Loucy (cell line): ENCODE measurements around the gene UBXN6.

Experiments used
- H2AFZ ChIP-seq: fragments of 200-600 bp; sonication (generic); 2 replicates; pipeline ENCODE4 v1.6.0; 2016; ENCODE audit warnings: antibody characterized with exemption, mild to moderate bottlenecking, low read length, moderate library complexity
- H3F3A ChIP-seq: fragments of 200-600 bp; 2 replicates; pipeline ENCODE4 v1.6.0; 2016; ENCODE audit warnings: antibody characterized with exemption, low read depth, mild to moderate bottlenecking
- H3K27me3 ChIP-seq: fragments of 200-600 bp; sonication (generic); 2 replicates; pipeline ENCODE4 v1.6.1; 2014; ENCODE audit warnings: low read length, mild to moderate bottlenecking; ENCODE audit not compliant: insufficient read depth, poor library complexity, severe bottlenecking
- H3K36me3 ChIP-seq: fragments of 200-600 bp; sonication (generic); 2 replicates; pipeline ENCODE4 v1.6.1; 2016; ENCODE audit warnings: low read length; ENCODE audit not compliant: insufficient read depth
- H3K4me1 ChIP-seq: fragments of 200-600 bp; sonication (generic); 2 replicates; pipeline ENCODE4 v1.5.1; 2014; ENCODE audit warnings: low read length, mild to moderate bottlenecking; ENCODE audit not compliant: insufficient read depth, poor library complexity, severe bottlenecking
- H3K4me2 ChIP-seq: fragments of 200-600 bp; sonication (generic); 2 replicates; pipeline ENCODE4 v1.6.0; 2014; ENCODE audit warnings: antibody characterized with exemption, low read length, low read depth, mild to moderate bottlenecking; ENCODE audit not compliant: poor library complexity, severe bottlenecking
- H3K4me3 ChIP-seq: fragments of 200-600 bp; sonication (generic); 2 replicates; pipeline ENCODE4 v1.5.1; 2014; ENCODE audit warnings: low read length, mild to moderate bottlenecking, mixed read lengths; ENCODE audit not compliant: poor library complexity, severe bottlenecking
- H3K79me2 ChIP-seq: fragments of 200-600 bp; sonication (generic); 2 replicates; pipeline ENCODE4 v1.6.1; 2014; ENCODE audit warnings: low read length; ENCODE audit not compliant: insufficient read depth
- H3K9ac ChIP-seq: fragments of 200-600 bp; sonication (generic); 2 replicates; pipeline ENCODE4 v1.6.0; 2014; ENCODE audit warnings: mild to moderate bottlenecking, low read depth, low read length, moderate library complexity; ENCODE audit not compliant: poor library complexity, severe bottlenecking
- H3K9me2 ChIP-seq: fragments of 200-600 bp; sonication (generic); replicated peaks from 2 replicates; pipeline ENCODE4 v1.6.1; 2016; ENCODE audit warnings: low read depth, low read length, mixed read lengths
- H3K9me3 ChIP-seq: fragments of 200-600 bp; sonication (generic); 2 replicates; pipeline ENCODE4 v1.6.1; 2014; ENCODE audit warnings: mild to moderate bottlenecking, antibody characterized with exemption, low read length, low read depth; ENCODE audit not compliant: insufficient read depth
- H4K20me1 ChIP-seq: fragments of 200-600 bp; sonication (generic); 2 replicates; pipeline ENCODE4 v1.6.0; 2014; ENCODE audit warnings: antibody characterized with exemption, low read length, mild to moderate bottlenecking; ENCODE audit not compliant: insufficient read depth, poor library complexity, severe bottlenecking
- EZH2phosphoT487 ChIP-seq: fragments of 200-600 bp; IDR thresholded peaks from 2 replicates; pipeline ENCODE4 v1.6.1; 2018; ENCODE audit warnings: antibody characterized with exemption, mild to moderate bottlenecking, moderate library complexity, borderline replicate concordance
- TF ChIP-seq, protein P1 (sequence below): fragments of 200-600 bp; sonication (generic); conservative IDR thresholded peaks from 2 replicates; pipeline ENCODE4 v1.5.1; 2014; ENCODE audit warnings: mild to moderate bottlenecking, antibody characterized with exemption, low read length

The UBXN6 gene

GRCh38 chr19:4493929-4494690, 36.5 kb upstream of the UBXN6 start:
- Histone ChIP-seq H3K9me3 (no peaks in the 10 kb centered on the region), H3F3A (no peaks in the 10 kb centered on the region), H3K4me2 (no peak overlapping the region), H4K20me1 (no peaks in the 10 kb centered on the region), H3K36me3 (peaks cover 61% of the 10 kb centered on the region; the same call in 1 of the 2 replicates), H3K79me2 (no peaks in the 10 kb centered on the region), H3K27me3 (no peaks in the 10 kb centered on the region), H3K4me1 (no peaks in the 10 kb centered on the region), H3K4me3 (no peak overlapping the region), H3K9ac (no peak overlapping the region), H2AFZ (no peak overlapping the region), H3K9me2 (no peaks in the 10 kb centered on the region)
- TF ChIP-seq EZH2phosphoT487: no peak
- TF ChIP-seq, protein P1, sequence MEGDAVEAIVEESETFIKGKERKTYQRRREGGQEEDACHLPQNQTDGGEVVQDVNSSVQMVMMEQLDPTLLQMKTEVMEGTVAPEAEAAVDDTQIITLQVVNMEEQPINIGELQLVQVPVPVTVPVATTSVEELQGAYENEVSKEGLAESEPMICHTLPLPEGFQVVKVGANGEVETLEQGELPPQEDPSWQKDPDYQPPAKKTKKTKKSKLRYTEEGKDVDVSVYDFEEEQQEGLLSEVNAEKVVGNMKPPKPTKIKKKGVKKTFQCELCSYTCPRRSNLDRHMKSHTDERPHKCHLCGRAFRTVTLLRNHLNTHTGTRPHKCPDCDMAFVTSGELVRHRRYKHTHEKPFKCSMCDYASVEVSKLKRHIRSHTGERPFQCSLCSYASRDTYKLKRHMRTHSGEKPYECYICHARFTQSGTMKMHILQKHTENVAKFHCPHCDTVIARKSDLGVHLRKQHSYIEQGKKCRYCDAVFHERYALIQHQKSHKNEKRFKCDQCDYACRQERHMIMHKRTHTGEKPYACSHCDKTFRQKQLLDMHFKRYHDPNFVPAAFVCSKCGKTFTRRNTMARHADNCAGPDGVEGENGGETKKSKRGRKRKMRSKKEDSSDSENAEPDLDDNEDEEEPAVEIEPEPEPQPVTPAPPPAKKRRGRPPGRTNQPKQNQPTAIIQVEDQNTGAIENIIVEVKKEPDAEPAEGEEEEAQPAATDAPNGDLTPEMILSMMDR: no peak

DNA sequence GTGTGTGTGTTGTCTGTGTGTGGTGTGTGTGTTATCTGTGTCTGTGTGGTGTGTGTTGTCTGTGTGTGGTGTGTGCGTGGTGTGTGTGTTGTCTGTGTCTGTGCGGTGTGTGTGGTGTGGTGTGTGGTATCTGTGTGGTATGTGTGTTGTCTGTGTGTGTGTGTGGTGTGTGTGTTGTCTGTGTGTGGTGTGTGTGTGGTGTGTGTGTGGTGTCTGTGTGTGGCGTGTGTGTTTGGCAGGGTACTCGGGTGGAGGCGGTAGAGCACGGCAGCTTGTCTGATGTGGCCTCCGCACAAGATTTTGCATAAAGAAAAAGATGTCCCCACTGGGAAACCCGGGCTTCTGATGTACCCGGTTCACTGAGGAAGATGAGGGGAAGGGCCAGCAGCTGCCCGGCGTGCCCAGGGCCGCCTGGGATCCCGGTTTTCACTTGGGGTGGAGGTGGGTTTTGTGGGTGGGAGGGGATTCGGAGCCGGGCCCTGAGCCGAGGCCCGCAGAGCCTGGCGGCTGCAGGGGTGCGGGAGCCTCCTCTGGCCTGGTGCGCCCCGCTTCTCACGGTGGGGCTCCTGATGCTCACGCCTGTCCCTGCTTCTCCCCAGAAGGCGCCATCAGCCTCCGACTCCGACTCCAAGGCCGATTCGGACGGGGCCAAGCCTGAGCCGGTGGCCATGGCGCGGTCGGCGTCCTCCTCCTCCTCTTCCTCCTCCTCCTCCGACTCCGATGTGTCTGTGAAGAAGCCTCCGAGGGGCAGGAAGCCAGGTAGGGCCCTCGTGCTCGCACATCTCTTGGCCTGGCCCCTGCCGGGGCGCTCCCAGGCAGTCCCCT, 35.7 kb upstream of the UBXN6 start:
- no peak for TF ChIP-seq EZH2phosphoT487
- TF ChIP-seq, protein P1: no peak
- Histone ChIP-seq H2AFZ (no peak overlapping the region), H3K27me3 (no peaks in the 10 kb centered on the region), H4K20me1 (no peaks in the 10 kb centered on the region), H3K4me1 (no peaks in the 10 kb centered on the region), H3K79me2 (no peaks in the 10 kb centered on the region), H3K4me2 (no peak overlapping the region), H3F3A (no peaks in the 10 kb centered on the region), H3K36me3 (peaks cover 55% of the 10 kb centered on the region; the same call in 1 of the 2 replicates), H3K9ac (no peak overlapping the region), H3K9me2 (no peaks in the 10 kb centered on the region), H3K9me3 (no peaks in the 10 kb centered on the region), H3K4me3 (no peak overlapping the region)

- Histone ChIP-seq H3K4me1 (no peaks in the 10 kb centered on the region), H3K9me2 (no peaks in the 10 kb centered on the region), H3K9ac (no peak overlapping the region), H3K36me3 (peaks cover 47% of the 10 kb centered on the region; the same call in 1 of the 2 replicates), H3F3A (no peaks in the 10 kb centered on the region), H4K20me1 (no peaks in the 10 kb centered on the region), H3K9me3 (no peaks in the 10 kb centered on the region), H3K79me2 (no peaks in the 10 kb centered on the region), H3K4me2 (no peak overlapping the region), H2AFZ (no peak overlapping the region), H3K27me3 (no peaks in the 10 kb centered on the region), H3K4me3 (no peak overlapping the region)
- TF ChIP-seq, protein P1: no peak
- no peak for TF ChIP-seq EZH2phosphoT487
These were observed 34.9 kb upstream of the UBXN6 start for GRCh38 chr19:4492337-4493103.
